Stimulated activated naive CD4-positive, alpha-beta T cell (primary cell): ENCODE measurements around the gene ADISSP.

Experiments used
- DNase-seq, 6 experiments: peaks; one replicate each; lab custom pipeline; 2025; lab: John Stamatoyannopoulos, UW

The ADISSP gene

GRCh38 chr20:3755269-3755668 is 12.3 kb downstream of the ADISSP start:
- no peak for DNase-seq

- DNase-seq: no peak
Measured at GRCh38 chr20:3754276-3754630, 13.3 kb downstream of the ADISSP start.

- DNase-seq: no peak
Measured at GRCh38 chr20:3753501-3754275, 13.9 kb downstream of the ADISSP start.

GRCh38 chr20:3753098-3753497 is 14.5 kb downstream of the ADISSP start:
- peak; percentile 18 to 62 (median 32) for DNase-seq

- peak in 1 of 6 experiments; percentile 18 for DNase-seq
Measured at GRCh38 chr20:3752386-3752759, 15.2 kb downstream of the ADISSP start.

GRCh38 chr20:3751675-3752385 is 15.7 kb downstream of the ADISSP start:
- DNase-seq: peak in 5 of 6 experiments; percentile 11 to 56 (median 25)

GRCh38 chr20:3751305-3751674 is 16.3 kb downstream of the ADISSP start:
- DNase-seq: no peak

- peak in 4 of 6 experiments; percentile 3 to 20 (median 6) for DNase-seq
Measured at GRCh38 chr20:3749689-3750531, 17.6 kb downstream of the ADISSP start.

- DNase-seq: no peak
Measured at GRCh38 chr20:3749087-3749688, 18.4 kb downstream of the ADISSP start.

- DNase-seq: no peak
Measured at GRCh38 chr20:3748073-3748472, 19.5 kb downstream of the ADISSP start.

GRCh38 chr20:3747471-3747870 is 20.1 kb downstream of the ADISSP start:
- no peak for DNase-seq

GRCh38 chr20:3745686-3746173 is 21.8 kb downstream of the ADISSP start:
- no peak for DNase-seq

- peak; percentile 49 to 78 (median 66) for DNase-seq
Measured at GRCh38 chr20:3744806-3745685, 22.5 kb downstream of the ADISSP start.

GRCh38 chr20:3744037-3744436 is 23.5 kb downstream of the ADISSP start:
- DNase-seq: no peak

- DNase-seq: no peak
Measured at GRCh38 chr20:3743251-3743650, 24.3 kb downstream of the ADISSP start.

GRCh38 chr20:3741836-3742458 is 25.6 kb downstream of the ADISSP start:
- no peak for DNase-seq

GRCh38 chr20:3740615-3741301 is 26.8 kb downstream of the ADISSP start:
- DNase-seq: no peak

GRCh38 chr20:3739926-3740451 is 27.6 kb downstream of the ADISSP start:
- DNase-seq: no peak

GRCh38 chr20:3739054-3739925 is 28.3 kb downstream of the ADISSP start:
- no peak for DNase-seq
